ENCODE measurements around the gene MAVS.

Gene MAVS

GRCh38 chr20:3916364-3916763 is 69.7 kb downstream of the MAVS start:
- peaks cover 29% of the 10 kb centered on the region for H4K20me1 ChIP-seq (ENCODE audit: low read depth, low read length)
- H3K79me2 ChIP-seq (ENCODE audit: insufficient read depth, low read length): peaks cover 70% of the 10 kb centered on the region
- TF ChIP-seq EZH2phosphoT487 (conservative IDR thresholded peaks at IDR 0.05; ENCODE audit: low read length): no peak
- no peak for TF ChIP-seq CTCF (IDR thresholded peaks at IDR 0.05; ENCODE audit: insufficient read depth, low read length, poor library complexity, severe bottlenecking)

GRCh38 chr20:3919352-3919751 is 72.7 kb downstream of the MAVS start:
- Histone ChIP-seq H3K4me2 (ENCODE audit: low read depth, low read length, poor library complexity, severe bottlenecking) (no peak overlapping the region), H4K20me1 (ENCODE audit: low read depth, low read length) (peaks cover 33% of the 10 kb centered on the region), H3K27ac (ENCODE audit: low read depth, low read length) (no peak overlapping the region), H3F3A (ENCODE audit: insufficient read depth) (no peaks in the 10 kb centered on the region), H3K4me3 (ENCODE audit: insufficient read depth, low read length, poor library complexity, severe bottlenecking) (no peak overlapping the region), H3K79me2 (ENCODE audit: insufficient read depth, low read length) (peaks cover 46% of the 10 kb centered on the region), H3K9me3 (ENCODE audit: insufficient read depth, low read length) (no peaks in the 10 kb centered on the region), H3K36me3 (ENCODE audit: low read length) (peaks cover 49% of the 10 kb centered on the region; the same call in 1 of the 2 replicates), H2AFZ (ENCODE audit: low read depth, low read length, severe bottlenecking) (no peak overlapping the region), H3K9me2 (replicated peaks; ENCODE audit: insufficient read depth, low read length) (no peaks in the 10 kb centered on the region), H3K9ac (ENCODE audit: low read length) (no peak overlapping the region), H3K27me3 (ENCODE audit: low read length) (no peaks in the 10 kb centered on the region)
- TF ChIP-seq EZH2phosphoT487 (conservative IDR thresholded peaks at IDR 0.05; ENCODE audit: low read length) (no peak), CTCF (IDR thresholded peaks at IDR 0.05; ENCODE audit: insufficient read depth, low read length, poor library complexity, severe bottlenecking) (no peak)

More at GRCh38 chr20:3916364-3916763, 69.7 kb downstream of the MAVS start:
- Histone ChIP-seq H3K4me2 (ENCODE audit: low read depth, low read length, poor library complexity, severe bottlenecking) (no peak overlapping the region), H3K9me3 (ENCODE audit: insufficient read depth, low read length) (no peaks in the 10 kb centered on the region), H3K36me3 (ENCODE audit: low read length) (peaks cover 53% of the 10 kb centered on the region; the same call in 1 of the 2 replicates), H2AFZ (ENCODE audit: low read depth, low read length, severe bottlenecking) (no peak overlapping the region), H3K9me2 (replicated peaks; ENCODE audit: insufficient read depth, low read length) (no peaks in the 10 kb centered on the region), H3K4me3 (ENCODE audit: insufficient read depth, low read length, poor library complexity, severe bottlenecking) (no peak overlapping the region), H3K27ac (ENCODE audit: low read depth, low read length) (no peak overlapping the region), H3K27me3 (ENCODE audit: low read length) (no peaks in the 10 kb centered on the region), H3F3A (ENCODE audit: insufficient read depth) (peaks cover 4% of the 10 kb centered on the region; the same call in 1 of the 2 replicates), H3K9ac (ENCODE audit: low read length) (no peak overlapping the region)

- peaks cover 28% of the 10 kb centered on the region; the same call in 1 of the 2 replicates for H3K36me3 ChIP-seq (ENCODE audit: low read length)
- H3K4me3 ChIP-seq (ENCODE audit: insufficient read depth, low read length, poor library complexity, severe bottlenecking): no peak overlapping the region
- peaks cover 17% of the 10 kb centered on the region; the same call in 1 of the 2 replicates for H3K79me2 ChIP-seq (ENCODE audit: insufficient read depth, low read length)
- H3F3A ChIP-seq (ENCODE audit: insufficient read depth): peaks cover 15% of the 10 kb centered on the region
- H3K9me2 ChIP-seq (replicated peaks; ENCODE audit: insufficient read depth, low read length): no peaks in the 10 kb centered on the region
- no peak overlapping the region for H3K4me2 ChIP-seq (ENCODE audit: low read depth, low read length, poor library complexity, severe bottlenecking)
- H3K27me3 ChIP-seq (ENCODE audit: low read length): no peaks in the 10 kb centered on the region
- no peak overlapping the region for H2AFZ ChIP-seq (ENCODE audit: low read depth, low read length, severe bottlenecking)
- no peak overlapping the region for H3K9ac ChIP-seq (ENCODE audit: low read length)
- no peak for TF ChIP-seq CTCF (IDR thresholded peaks at IDR 0.05; ENCODE audit: insufficient read depth, low read length, poor library complexity, severe bottlenecking)
- TF ChIP-seq EZH2phosphoT487 (conservative IDR thresholded peaks at IDR 0.05; ENCODE audit: low read length): no peak
- H3K9me3 ChIP-seq (ENCODE audit: insufficient read depth, low read length): no peaks in the 10 kb centered on the region
- no peak overlapping the region for H3K27ac ChIP-seq (ENCODE audit: low read depth, low read length)
- H4K20me1 ChIP-seq (ENCODE audit: low read depth, low read length): peaks cover 20% of the 10 kb centered on the region
Observed at GRCh38 chr20:3922223-3922982, 75.8 kb downstream of the MAVS start.
